Measurements from ENCODE around the gene RUNX1. TPM values are rescaled to one million over a fixed set of nuclear protein-coding genes. Genes with fewer than 3 reads are reported as not detected.
"Not testable (repeated sequence)": the region's sequence is repeated elsewhere in the genome, so short reads cannot be mapped to it uniquely, and the experiment has no call there.

RUNX1 gene
- polyA plus RNA-seq, 3 donors, result 6.2 to 49.7 (median 8.7) TPM

DNA sequence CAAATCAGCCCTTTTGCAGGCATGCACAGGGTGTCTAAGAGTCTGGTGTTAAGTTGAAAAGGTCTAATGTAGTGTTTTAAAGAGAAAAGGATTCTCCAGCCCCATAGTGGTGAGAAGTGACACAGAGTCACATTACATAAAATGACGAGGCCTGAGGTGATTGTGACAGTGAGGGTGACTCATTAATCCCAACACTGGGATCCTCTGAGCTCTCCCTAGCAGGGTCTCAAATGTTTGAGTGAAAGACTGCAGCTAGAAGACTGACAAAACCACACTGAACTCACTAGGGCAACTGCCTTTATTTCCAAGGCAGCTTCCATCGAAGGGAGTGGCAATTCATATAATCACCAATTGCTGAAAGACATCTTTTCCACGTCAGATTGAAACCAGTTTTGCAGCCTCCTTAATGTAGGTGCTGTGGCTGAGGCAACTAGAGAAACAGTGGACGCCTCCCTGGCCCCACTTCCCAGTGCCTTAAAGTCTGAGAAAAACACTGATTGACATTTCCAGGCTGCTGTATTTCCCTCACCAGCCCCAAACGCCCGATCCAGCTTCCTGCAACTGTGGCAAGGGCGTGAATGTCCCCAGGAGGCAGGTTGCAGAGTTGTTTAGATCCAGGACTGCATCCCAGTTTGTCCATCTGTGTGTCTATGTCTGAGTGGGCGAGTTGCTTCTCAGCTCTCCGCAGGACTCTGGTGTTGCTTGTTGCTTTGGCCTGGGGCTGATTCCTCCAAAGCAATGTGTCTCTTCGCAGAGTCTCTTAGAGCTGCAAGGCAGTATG, 81.4 kb downstream of the RUNX1 start:
- Mint-ChIP-seq H3K9me3 (no peaks in the 10 kb centered on the region), H3K27ac (peak overlapping the region; percentile 81 to 97 (median 93)), H3K27me3 (ENCODE audit: low read depth in 3 of 3) (no peaks in the 10 kb centered on the region), H3K4me3 (peak overlapping the region in 1 of 2 donors; percentile 21), H3K36me3 (peaks cover 33 to 41% of the 10 kb centered on the region in 2 donors), H3K4me1 (peaks cover 85% of the 10 kb centered on the region)
- H3K27me3 ChIP-seq (ENCODE audit: control insufficient read depth in 2 of 2, insufficient read depth in 2 of 2, low read length in 2 of 2), result no peaks in the 10 kb centered on the region
- H4K20me1 ChIP-seq (ENCODE audit: insufficient read depth, low read length), result peaks cover 84% of the 10 kb centered on the region
- TF ChIP-seq, protein P1, sequence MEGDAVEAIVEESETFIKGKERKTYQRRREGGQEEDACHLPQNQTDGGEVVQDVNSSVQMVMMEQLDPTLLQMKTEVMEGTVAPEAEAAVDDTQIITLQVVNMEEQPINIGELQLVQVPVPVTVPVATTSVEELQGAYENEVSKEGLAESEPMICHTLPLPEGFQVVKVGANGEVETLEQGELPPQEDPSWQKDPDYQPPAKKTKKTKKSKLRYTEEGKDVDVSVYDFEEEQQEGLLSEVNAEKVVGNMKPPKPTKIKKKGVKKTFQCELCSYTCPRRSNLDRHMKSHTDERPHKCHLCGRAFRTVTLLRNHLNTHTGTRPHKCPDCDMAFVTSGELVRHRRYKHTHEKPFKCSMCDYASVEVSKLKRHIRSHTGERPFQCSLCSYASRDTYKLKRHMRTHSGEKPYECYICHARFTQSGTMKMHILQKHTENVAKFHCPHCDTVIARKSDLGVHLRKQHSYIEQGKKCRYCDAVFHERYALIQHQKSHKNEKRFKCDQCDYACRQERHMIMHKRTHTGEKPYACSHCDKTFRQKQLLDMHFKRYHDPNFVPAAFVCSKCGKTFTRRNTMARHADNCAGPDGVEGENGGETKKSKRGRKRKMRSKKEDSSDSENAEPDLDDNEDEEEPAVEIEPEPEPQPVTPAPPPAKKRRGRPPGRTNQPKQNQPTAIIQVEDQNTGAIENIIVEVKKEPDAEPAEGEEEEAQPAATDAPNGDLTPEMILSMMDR (IDR thresholded peaks at IDR 0.05), result no peak
- peaks cover 66 to 67% of the 10 kb centered on the region in 2 donors for H3K4me1 ChIP-seq (ENCODE audit: control insufficient read depth in 1 of 2, insufficient read depth in 2 of 2, low read length in 2 of 2)
- no peaks in the 10 kb centered on the region for H3K9me3 ChIP-seq (replicated peaks in 1 of 2; ENCODE audit: control insufficient read depth in 1 of 2, insufficient read depth in 1 of 2, low read length in 2 of 2)
- peak; percentile 71 to 89 (median 87) for DNase-seq
- H3K79me2 ChIP-seq (ENCODE audit: insufficient read depth, low read length), result peaks cover 100% of the 10 kb centered on the region
- 88% methylated on average over 4 of the region's 10 CpGs for WGBS (ENCODE audit: insufficient coverage)
- H3K27ac ChIP-seq (ENCODE audit: low read depth in 1 of 2, low read length in 2 of 2), result peak overlapping the region; percentile 42 to 70
- H3K4me3 ChIP-seq (replicated peaks in 1 of 3; ENCODE audit: low read depth in 2 of 3, low read length in 3 of 3), result peak overlapping the region in 1 of 3 experiments; percentile 16
- no peaks in the 10 kb centered on the region for H3K36me3 ChIP-seq (replicated peaks in 1 of 2; ENCODE audit: control insufficient read depth in 1 of 2, insufficient read depth in 2 of 2, low read length in 2 of 2)
- intact Hi-C loops (cut with micrococcal nuclease), result loop anchor here in 1 of 2 donors (2.0 to 5.0 kb wide), 2 partner anchors 59 to 60 kb away; no protein-coding TSS in a partner anchor
- no peak overlapping the region for H3K9ac ChIP-seq (ENCODE audit: insufficient read depth, low read length, poor library complexity, severe bottlenecking)
- H2AFZ ChIP-seq (ENCODE audit: insufficient read depth, low read depth, low read length, poor library complexity, severe bottlenecking), result no peak overlapping the region
- H3K4me2 ChIP-seq (replicated peaks; ENCODE audit: extremely low read depth, low read length, poor library complexity, severe bottlenecking), result no peak overlapping the region

GRCh38 chr21:34966881-34967280, 82.2 kb downstream of the RUNX1 start:
- not testable (repeated sequence) for H3K27me3 ChIP-seq (ENCODE audit: control insufficient read depth in 2 of 2, insufficient read depth in 2 of 2, low read length in 2 of 2); H3K4me2 ChIP-seq (replicated peaks; ENCODE audit: extremely low read depth, low read length, poor library complexity, severe bottlenecking); H3K27me3 Mint-ChIP-seq (ENCODE audit: low read depth in 3 of 3); H3K4me3 Mint-ChIP-seq; H2AFZ ChIP-seq (ENCODE audit: insufficient read depth, low read depth, low read length, poor library complexity, severe bottlenecking); DNase-seq; H3K4me3 ChIP-seq (replicated peaks in 1 of 3; ENCODE audit: low read depth in 2 of 3, low read length in 3 of 3); H3K9ac ChIP-seq (ENCODE audit: insufficient read depth, low read length, poor library complexity, severe bottlenecking); H3K9me3 ChIP-seq (replicated peaks in 1 of 2; ENCODE audit: control insufficient read depth in 1 of 2, insufficient read depth in 1 of 2, low read length in 2 of 2); H3K9me3 Mint-ChIP-seq; H3K36me3 ChIP-seq (replicated peaks in 1 of 2; ENCODE audit: control insufficient read depth in 1 of 2, insufficient read depth in 2 of 2, low read length in 2 of 2)
- peak overlapping the region in 1 of 2 donors; percentile 70 for H3K27ac ChIP-seq (ENCODE audit: low read depth in 1 of 2, low read length in 2 of 2)
- intact Hi-C loops (cut with micrococcal nuclease), result loop anchor here in 1 of 2 donors (5.0 kb wide), 1 partner anchor 60 kb away; no protein-coding TSS in a partner anchor
- peaks cover 86% of the 10 kb centered on the region for H4K20me1 ChIP-seq (ENCODE audit: insufficient read depth, low read length)
- peak overlapping the region in 4 of 7 donors; percentile 26 to 97 (median 78) for H3K27ac Mint-ChIP-seq
- H3K4me1 Mint-ChIP-seq, result peaks cover 86% of the 10 kb centered on the region
- peaks cover 67 to 75% of the 10 kb centered on the region in 2 donors for H3K4me1 ChIP-seq (ENCODE audit: control insufficient read depth in 1 of 2, insufficient read depth in 2 of 2, low read length in 2 of 2)
- peaks cover 100% of the 10 kb centered on the region for H3K79me2 ChIP-seq (ENCODE audit: insufficient read depth, low read length)
- H3K36me3 Mint-ChIP-seq, result peaks cover 34 to 41% of the 10 kb centered on the region in 2 donors
- WGBS (ENCODE audit: insufficient coverage), result no CpG with 5 or more reads among the region's 11 CpGs
